Left renal cortex interstitium (tissue), 4 donors: ENCODE measurements around the gene ROBO4. TPM values are rescaled to one million over a fixed set of nuclear protein-coding genes. Genes with fewer than 3 reads are reported as not detected.

ENCODE experiments used
- DNase-seq, 4 donors: peaks; one replicate each; pipeline ENCODE4 v3.0.0-alpha.2; 2013; ENCODE audit warnings: low read depth in 4 of 4, low spot score in 2 of 4, missing footprints in 1 of 4
- polyA plus RNA-seq, 4 donors: library from polyadenylated mRNA; unstranded; fragments of 120-200 nt; gene quantifications; one replicate each; pipeline ENCODE4 v1.2.1, GENCODE V29; 2013; ENCODE audit not compliant: insufficient read length in 4 of 4

ROBO4 gene
- polyA plus RNA-seq, 4 donors, result 16.9 to 25.4 (median 19.5) TPM

GRCh38 chr11:124875401-124875800 lies 22.3 kb downstream of the ROBO4 start:
- no peak for DNase-seq

- DNase-seq, result no peak
Measured at GRCh38 chr11:124874571-124875255, 23.0 kb downstream of the ROBO4 start.

GRCh38 chr11:124873951-124874350 lies 23.7 kb downstream of the ROBO4 start:
- DNase-seq, result no peak

- DNase-seq, result no peak
Measured at GRCh38 chr11:124872741-124873140, 24.9 kb downstream of the ROBO4 start.

- DNase-seq, result no peak
Measured at GRCh38 chr11:124872280-124872679, 25.4 kb downstream of the ROBO4 start.

GRCh38 chr11:124870430-124870829 lies 27.2 kb downstream of the ROBO4 start:
- DNase-seq, result no peak

- no peak for DNase-seq
Measured at GRCh38 chr11:124869856-124870387, 27.7 kb downstream of the ROBO4 start.

GRCh38 chr11:124869331-124869730 lies 28.3 kb downstream of the ROBO4 start:
- no peak for DNase-seq

GRCh38 chr11:124868331-124869274 lies 29.1 kb downstream of the ROBO4 start:
- DNase-seq, result no peak

- DNase-seq, result no peak
Measured at GRCh38 chr11:124867700-124868099, 30.0 kb downstream of the ROBO4 start.

- DNase-seq, result no peak
Measured at GRCh38 chr11:124865902-124866851, 31.5 kb downstream of the ROBO4 start.

GRCh38 chr11:124865181-124865901 lies 32.3 kb downstream of the ROBO4 start, which contains the start of gene ROBO3:
Gene ROBO3 (plus strand): TSS chr11:124865432. CDS start chr11:124865578, 146 bp downstream.
- DNase-seq, result no peak

- no peak for DNase-seq
Measured at GRCh38 chr11:124864892-124865180, 32.8 kb downstream of the ROBO4 start.

GRCh38 chr11:124864176-124864891 lies 33.3 kb downstream of the ROBO4 start:
- DNase-seq, result no peak

GRCh38 chr11:124863826-124864165 lies 33.9 kb downstream of the ROBO4 start:
- no peak for DNase-seq

- DNase-seq, result no peak
Measured at GRCh38 chr11:124863137-124863825, 34.4 kb downstream of the ROBO4 start.

GRCh38 chr11:124861670-124862069 lies 36.0 kb downstream of the ROBO4 start:
- DNase-seq, result no peak

- no peak for DNase-seq
Measured at GRCh38 chr11:124859171-124859570, 38.5 kb downstream of the ROBO4 start.
